ENCODE measurements around the gene IDH3A. TPM values are rescaled to one million over a fixed set of nuclear protein-coding genes. Genes with fewer than 3 reads are reported as not detected.

The IDH3A gene
- total RNA-seq, 1 experiment from 2014 or later = 106 TPM

DNA sequence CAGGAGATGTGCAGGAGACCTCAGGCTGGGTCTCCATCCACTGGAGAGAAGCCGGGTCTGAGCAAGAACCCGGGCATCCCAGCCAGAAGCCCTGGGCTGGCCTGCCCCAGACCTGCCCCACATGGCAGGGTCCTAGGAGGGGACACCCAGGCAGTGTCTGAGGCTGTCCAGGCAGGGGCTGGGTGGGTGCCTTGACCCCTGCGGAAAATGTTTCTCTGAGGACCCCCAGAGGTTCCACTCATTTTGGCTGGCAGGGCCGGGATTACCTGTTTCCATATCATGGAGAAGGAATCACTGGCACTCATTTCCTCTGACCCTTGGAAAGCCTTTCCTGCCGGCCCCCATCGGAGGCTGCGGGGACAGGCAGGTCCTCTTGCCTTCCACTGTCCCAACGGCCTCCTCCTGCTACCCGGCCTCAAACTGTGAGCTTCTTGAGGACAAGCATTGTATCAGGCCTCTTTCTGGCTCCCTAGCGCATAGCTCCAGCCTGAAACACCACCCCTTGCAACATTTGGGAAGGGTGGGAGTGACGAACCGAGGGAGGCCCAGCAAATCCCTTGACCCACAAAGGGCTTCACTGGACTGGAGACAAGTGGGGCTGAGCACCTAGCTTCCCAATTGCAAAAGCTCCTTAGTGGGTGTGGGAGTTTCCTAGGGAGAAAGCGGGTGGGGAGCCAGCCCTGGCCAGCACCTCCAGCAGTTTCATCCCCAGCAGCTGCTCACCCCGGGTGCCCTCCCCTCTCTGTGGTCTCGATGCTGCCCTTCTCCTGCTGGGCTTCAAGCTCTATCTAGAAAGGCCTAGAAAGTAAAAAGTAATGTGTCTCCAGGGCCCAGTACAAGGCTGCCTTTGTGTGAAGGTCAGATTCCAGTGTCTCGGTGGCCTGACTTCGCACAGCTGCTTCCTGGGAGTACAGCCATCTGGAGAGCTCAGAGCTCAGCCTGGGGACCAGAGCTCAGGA is 55.5 kb downstream of the IDH3A start:
- TF ChIP-seq, protein P1, sequence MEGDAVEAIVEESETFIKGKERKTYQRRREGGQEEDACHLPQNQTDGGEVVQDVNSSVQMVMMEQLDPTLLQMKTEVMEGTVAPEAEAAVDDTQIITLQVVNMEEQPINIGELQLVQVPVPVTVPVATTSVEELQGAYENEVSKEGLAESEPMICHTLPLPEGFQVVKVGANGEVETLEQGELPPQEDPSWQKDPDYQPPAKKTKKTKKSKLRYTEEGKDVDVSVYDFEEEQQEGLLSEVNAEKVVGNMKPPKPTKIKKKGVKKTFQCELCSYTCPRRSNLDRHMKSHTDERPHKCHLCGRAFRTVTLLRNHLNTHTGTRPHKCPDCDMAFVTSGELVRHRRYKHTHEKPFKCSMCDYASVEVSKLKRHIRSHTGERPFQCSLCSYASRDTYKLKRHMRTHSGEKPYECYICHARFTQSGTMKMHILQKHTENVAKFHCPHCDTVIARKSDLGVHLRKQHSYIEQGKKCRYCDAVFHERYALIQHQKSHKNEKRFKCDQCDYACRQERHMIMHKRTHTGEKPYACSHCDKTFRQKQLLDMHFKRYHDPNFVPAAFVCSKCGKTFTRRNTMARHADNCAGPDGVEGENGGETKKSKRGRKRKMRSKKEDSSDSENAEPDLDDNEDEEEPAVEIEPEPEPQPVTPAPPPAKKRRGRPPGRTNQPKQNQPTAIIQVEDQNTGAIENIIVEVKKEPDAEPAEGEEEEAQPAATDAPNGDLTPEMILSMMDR (IDR thresholded peaks at IDR 0.05; ENCODE audit: unreplicated experiment) = no peak
- POLR2A ChIA-PET = interaction anchor here (1.9 kb wide), 1 partner anchor 11 kb away, joined by 6 read pairs; no protein-coding TSS in a partner anchor
- DNase-seq (ENCODE audit: unreplicated experiment) = no peak
- no TSS peak for BruUV-seq (replicated peaks)
- H3K27me3 Mint-ChIP-seq (ENCODE audit: insufficient read depth, unreplicated experiment) = peaks cover 39% of the 10 kb centered on the region
- no peak overlapping the region for H3K4me3 Mint-ChIP-seq (ENCODE audit: unreplicated experiment)
- CTCF ChIA-PET = interaction anchor here (0.6 to 3.5 kb wide), 5 partner anchors 10 to 1010 kb away, joined by 3 to 36 read pairs (median 7); no protein-coding TSS in a partner anchor
- intact Hi-C loops (cut with micrococcal nuclease) = no loop called here
- no peak overlapping the region for H3K27ac Mint-ChIP-seq (ENCODE audit: low read depth, unreplicated experiment)
- H3K4me1 Mint-ChIP-seq (ENCODE audit: insufficient read depth, unreplicated experiment) = no peaks in the 10 kb centered on the region
- no peaks in the 10 kb centered on the region for H3K36me3 Mint-ChIP-seq (ENCODE audit: insufficient read depth, unreplicated experiment)
- no peaks in the 10 kb centered on the region for H3K9me3 Mint-ChIP-seq (ENCODE audit: unreplicated experiment)

DNA sequence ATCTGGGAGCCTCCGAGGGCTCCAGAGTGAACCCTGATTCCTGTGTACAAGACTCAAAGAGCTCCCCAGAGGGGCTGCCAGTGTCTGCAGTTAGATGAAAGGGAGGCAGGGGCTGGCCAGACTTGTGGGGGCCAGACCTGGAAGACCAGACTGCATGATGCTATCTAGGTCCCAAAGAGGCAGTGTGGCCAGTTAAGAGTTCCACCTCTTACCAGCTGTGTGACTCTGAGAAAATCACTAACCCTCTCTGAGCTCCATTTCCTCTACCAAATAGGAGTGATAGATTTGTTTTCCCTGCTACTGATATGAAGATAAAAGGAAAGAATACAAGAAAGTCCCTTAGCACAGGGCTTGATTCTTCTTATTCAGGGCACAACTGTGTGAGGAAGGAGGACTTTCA is 56.2 kb downstream of the IDH3A start:
- Mint-ChIP-seq H3K4me1 (ENCODE audit: insufficient read depth, unreplicated experiment) (no peaks in the 10 kb centered on the region), H3K27me3 (ENCODE audit: insufficient read depth, unreplicated experiment) (peaks cover 36% of the 10 kb centered on the region), H3K36me3 (ENCODE audit: insufficient read depth, unreplicated experiment) (no peaks in the 10 kb centered on the region), H3K9me3 (ENCODE audit: unreplicated experiment) (no peaks in the 10 kb centered on the region), H3K27ac (ENCODE audit: low read depth, unreplicated experiment) (no peak overlapping the region), H3K4me3 (ENCODE audit: unreplicated experiment) (no peak overlapping the region)
- intact Hi-C loops (cut with micrococcal nuclease) = no loop called here
- DNase-seq (ENCODE audit: unreplicated experiment) = no peak
- TF ChIP-seq, protein P1 (IDR thresholded peaks at IDR 0.05; ENCODE audit: unreplicated experiment) = no peak
- ChIA-PET CTCF (interaction anchor here (0.6 to 3.5 kb wide), 5 partner anchors 10 to 1011 kb away, joined by 3 to 36 read pairs (median 3); no protein-coding TSS in a partner anchor), POLR2A (interaction anchor here (1.9 kb wide), 1 partner anchor 10 kb away, joined by 6 read pairs; no protein-coding TSS in a partner anchor)
- BruUV-seq (replicated peaks) = no TSS peak

DNA sequence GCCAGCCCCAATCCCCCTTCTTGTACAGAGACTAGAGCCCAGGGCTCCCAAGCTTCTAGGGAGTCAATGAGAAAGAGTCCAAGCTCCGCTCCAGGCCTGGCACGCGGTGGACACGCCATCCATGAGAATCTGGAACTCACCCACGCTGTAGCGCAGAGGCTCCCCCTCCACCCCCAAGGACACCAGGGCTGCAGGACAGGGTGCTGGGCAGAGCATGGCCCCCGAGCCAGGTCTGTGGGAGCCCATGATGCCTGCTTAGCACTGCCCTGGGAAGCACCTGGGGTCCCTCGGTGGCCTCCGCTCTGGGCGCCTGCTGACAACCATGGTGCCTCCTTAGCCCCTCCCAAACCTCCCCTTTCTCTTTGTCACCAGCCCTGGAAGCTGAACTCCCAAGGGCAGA is 56.7 kb downstream of the IDH3A start:
- Mint-ChIP-seq H3K27me3 (ENCODE audit: insufficient read depth, unreplicated experiment) (peaks cover 31% of the 10 kb centered on the region), H3K36me3 (ENCODE audit: insufficient read depth, unreplicated experiment) (no peaks in the 10 kb centered on the region), H3K4me1 (ENCODE audit: insufficient read depth, unreplicated experiment) (no peaks in the 10 kb centered on the region), H3K4me3 (ENCODE audit: unreplicated experiment) (no peak overlapping the region), H3K9me3 (ENCODE audit: unreplicated experiment) (no peaks in the 10 kb centered on the region), H3K27ac (ENCODE audit: low read depth, unreplicated experiment) (no peak overlapping the region)
- BruUV-seq (replicated peaks) = no TSS peak
- TF ChIP-seq, protein P1 (IDR thresholded peaks at IDR 0.05; ENCODE audit: unreplicated experiment) = no peak
- DNase-seq (ENCODE audit: unreplicated experiment) = no peak
- POLR2A ChIA-PET = interaction anchor here (1.9 kb wide), 1 partner anchor 9 kb away, joined by 6 read pairs; no protein-coding TSS in a partner anchor
- CTCF ChIA-PET = interaction anchor here (0.6 to 3.5 kb wide), 3 partner anchors 11 to 416 kb away, joined by 3 to 36 read pairs (median 10); no protein-coding TSS in a partner anchor
- intact Hi-C loops (cut with micrococcal nuclease) = no loop called here
